Endothelial cell of umbilical vein (primary cell): Measurements from ENCODE around the gene UTS2R. TPM values are rescaled to one million over a fixed set of nuclear protein-coding genes. Genes with fewer than 3 reads are reported as not detected.

Source experiments
- BruUV-seq: library from RNA; stranded (reverse); fragments of 400-500 nt; replicated peaks from 2 replicates; lab custom pipeline; 2021; lab: Mats Ljungman, UMichigan
- CTCF ChIA-PET: fragments of 300-600, 350-600 bp; sonication (Branson Sonifier 250); formaldehyde crosslinking; loops from one replicate; lab custom pipeline; 2021; ENCODE audit warnings: antibody characterized with exemption, inconsistent platforms; lab: Charles Lee
- POLR2A ChIA-PET: fragments of 300-600, 350-600 bp; sonication (Branson Sonifier 250); formaldehyde crosslinking; loops from one replicate; lab custom pipeline; 2021; ENCODE audit warnings: antibody characterized with exemption, inconsistent platforms; lab: Charles Lee
- DNase-seq: peaks from one replicate; pipeline ENCODE4 v3.0.0-alpha.2; 2011; ENCODE audit warnings: low read depth, low spot score
- FAIRE-seq: peaks from 2 replicates; lab custom pipeline; 2011; peaks lifted over from hg19 to GRCh38; lab: Jason Lieb, UNC
- H2AFZ ChIP-seq: 2 replicates; pipeline ENCODE4 v1.6.0; 2012; ENCODE audit warnings: low read depth, low read length, control low read depth, inconsistent platforms
- H3K27ac ChIP-seq: 2 replicates; pipeline ENCODE4 v1.5.1; 2011; ENCODE audit warnings: low read depth, mild to moderate bottlenecking, control low read depth, low read length, moderate library complexity; ENCODE audit not compliant: insufficient read depth
- H3K27me3 ChIP-seq, 2 experiments: 2 replicates each; pipeline versions ENCODE4 v1.6.0 to v1.6.1; 2011; ENCODE audit warnings: low read length in 2 of 2, mixed read lengths in 1 of 2; ENCODE audit not compliant: control insufficient read depth in 2 of 2, insufficient read depth in 2 of 2
- H3K36me3 ChIP-seq, 2 experiments: 2 replicates in 1 of 2; 3 replicates in 1 of 2; pipeline ENCODE4 v1.5.1; 2011; ENCODE audit warnings: low read length in 2 of 2, mild to moderate bottlenecking in 1 of 2, moderate library complexity in 1 of 2; ENCODE audit not compliant: control insufficient read depth in 2 of 2, insufficient read depth in 2 of 2; ENCODE audit errors: extremely low read depth in 1 of 2
- H3K4me1 ChIP-seq: 3 replicates; pipeline ENCODE4 v1.5.1; 2011; ENCODE audit warnings: mild to moderate bottlenecking, low read length; ENCODE audit not compliant: control insufficient read depth, insufficient read depth; ENCODE audit errors: extremely low read depth
- H3K4me2 ChIP-seq: 2 replicates; pipeline ENCODE4 v1.6.1; 2011; ENCODE audit warnings: low read length, control low read depth, mixed read lengths; ENCODE audit not compliant: insufficient read depth
- H3K4me3 ChIP-seq, 3 experiments: fragments of 200-600 bp in 1 of 3; sonication (generic), shearing (Covaris generic) in 1 of 3; replicated peaks in 1 of 3; 2 replicates each; pipeline ENCODE4 v1.5.1; 2011 to 2016; ENCODE audit warnings: control low read depth in 3 of 3, low read length in 3 of 3, mild to moderate bottlenecking in 2 of 3, inconsistent platforms in 1 of 3, low read depth in 1 of 3, moderate library complexity in 1 of 3; ENCODE audit not compliant: insufficient read depth in 1 of 3
- H3K79me2 ChIP-seq: 2 replicates; pipeline ENCODE4 v1.6.0; 2012; ENCODE audit warnings: low read length, inconsistent platforms; ENCODE audit not compliant: control insufficient read depth, insufficient read depth
- H3K9ac ChIP-seq: replicated peaks from 2 replicates; pipeline ENCODE3; 2011; ENCODE audit warnings: low read length, control low read depth; ENCODE audit not compliant: insufficient read depth; ENCODE audit errors: extremely low read depth
- H3K9me1 ChIP-seq: replicated peaks from 3 replicates; pipeline ENCODE4 v1.6.0; 2011; ENCODE audit warnings: mild to moderate bottlenecking, low read length; ENCODE audit not compliant: control insufficient read depth, insufficient read depth; ENCODE audit errors: extremely low read depth
- H3K9me3 ChIP-seq: replicated peaks from 2 replicates; pipeline ENCODE4 v1.5.1; 2012; ENCODE audit warnings: low read length, inconsistent platforms; ENCODE audit not compliant: control insufficient read depth, insufficient read depth
- H4K20me1 ChIP-seq: replicated peaks from 2 replicates; pipeline ENCODE3; 2011; ENCODE audit warnings: mild to moderate bottlenecking, low read length; ENCODE audit not compliant: control insufficient read depth, insufficient read depth; ENCODE audit errors: extremely low read depth
- CTCF ChIP-seq, 2 donors: IDR thresholded peaks; 1 replicate in 1 of 2; 2 replicates in 1 of 2; pipeline ENCODE4 v1.5.1; 2011; ENCODE audit warnings: low read length in 2 of 2, mild to moderate bottlenecking in 2 of 2, moderate library complexity in 2 of 2, control low read depth in 1 of 2, inconsistent platforms in 1 of 2, low read depth in 1 of 2; ENCODE audit not compliant: insufficient read depth in 1 of 2; ENCODE audit errors: extremely low read depth in 1 of 2
- EZH2 ChIP-seq: IDR thresholded peaks from 2 replicates; pipeline ENCODE4 v1.6.1; 2012; ENCODE audit warnings: borderline replicate concordance, low read depth, mild to moderate bottlenecking, moderate library complexity, low read length, inconsistent platforms; ENCODE audit not compliant: severe bottlenecking
- FOS ChIP-seq: IDR thresholded peaks from 2 replicates; pipeline ENCODE4 v1.6.1; 2011; ENCODE audit warnings: mild to moderate bottlenecking, low read length, moderate library complexity, borderline replicate concordance; ENCODE audit not compliant: insufficient read depth
- GATA2 ChIP-seq: IDR thresholded peaks from 2 replicates; pipeline ENCODE4 v1.7.0; 2011; ENCODE audit warnings: low read depth, mild to moderate bottlenecking, moderate library complexity, mixed read lengths, low read length; ENCODE audit not compliant: insufficient read length, insufficient read depth
- JUN ChIP-seq: IDR thresholded peaks from 2 replicates; pipeline ENCODE4 v1.6.1; 2011; ENCODE audit warnings: borderline replicate concordance, low read depth; ENCODE audit not compliant: insufficient read length, insufficient read depth
- MAX ChIP-seq: IDR thresholded peaks from 2 replicates; pipeline ENCODE4 v1.6.1; 2011; ENCODE audit not compliant: insufficient read depth, insufficient read length
- MYC ChIP-seq: IDR thresholded peaks from one replicate; pipeline ENCODE4 v1.6.1; 2011; ENCODE audit warnings: mild to moderate bottlenecking, low read depth, low read length
- POLR2A ChIP-seq: IDR thresholded peaks from 2 replicates; pipeline ENCODE4 v1.6.1; 2012; ENCODE audit warnings: low read depth, mild to moderate bottlenecking, control low read depth, low read length
- POLR2AphosphoS5 ChIP-seq: IDR thresholded peaks from 2 replicates; pipeline ENCODE4 v1.6.1; 2012; ENCODE audit warnings: low read depth, mild to moderate bottlenecking, control low read depth, low read length, moderate library complexity; ENCODE audit not compliant: insufficient read depth
- dilution Hi-C: fragments of 300-500 bp; cut with MboI; formaldehyde crosslinking; loops from one replicate; pipeline ENCODE4 v1.15.0; 2019; ENCODE audit warnings: low sequenced_read_pairs; ENCODE audit not compliant: extremely low pct_ligation_motif_present
- intact Hi-C: fragments of 100-400 bp; cut with micrococcal nuclease; formaldehyde crosslinking; loops from one replicate; pipeline ENCODE4 v1.10.0; 2022
- polyA plus RNA-seq, 4 experiments: library from polyadenylated mRNA; depleted of rRNA in 3 of 4; stranded (reverse) in 3 of 4; unstranded in 1 of 4; fragments of >200 nt; gene quantifications; 2 replicates each; pipeline versions ENCODE4 v1.2.1 to v1.2.3, GENCODE V29; 2011 to 2012; ENCODE audit warnings: missing spikeins in 1 of 4
- total RNA-seq: library from RNA; stranded (reverse); gene quantifications from 2 replicates; pipeline ENCODE4 v1.2.3, GENCODE V29; 2021

Gene UTS2R
- total and polyA plus RNA-seq, 2 donors (not counting 3 experiments of a cell fraction or from before 2014, with no cell fraction given) = not detected

GRCh38 chr17:82403662-82404660 is 32.4 kb downstream of the UTS2R start:
- Histone ChIP-seq H3K79me2 (no peaks in the 10 kb centered on the region), H3K9me3 (no peaks in the 10 kb centered on the region), H4K20me1 (no peaks in the 10 kb centered on the region), H3K4me3 (no peak overlapping the region), H2AFZ (no peak overlapping the region), H3K4me2 (no peak overlapping the region), H3K36me3 (no peaks in the 10 kb centered on the region), H3K9ac (no peak overlapping the region), H3K27ac (no peak overlapping the region), H3K4me1 (no peaks in the 10 kb centered on the region), H3K9me1 (no peaks in the 10 kb centered on the region), H3K27me3 (no peaks in the 10 kb centered on the region)
- intact Hi-C loops = no loop called here
- ChIA-PET CTCF (interaction anchor here (0.7 kb wide), 1 partner anchor 365 kb away, joined by 3 read pairs; no protein-coding TSS in a partner anchor), POLR2A (no interaction called here)
- DNase-seq = no peak
- FAIRE-seq = no peak
- no peak for TF ChIP-seq GATA2
- TF ChIP-seq CTCF (IDR thresholded peaks at IDR 0.05; ENCODE audit: extremely low read depth in 1 of 2, insufficient read depth in 1 of 2, low read depth in 1 of 2, low read length in 2 of 2) = no peak
- no peak for TF ChIP-seq POLR2A
- no peak for TF ChIP-seq JUN
- no peak for TF ChIP-seq POLR2AphosphoS5
- TF ChIP-seq EZH2 = no peak
- TF ChIP-seq FOS = no peak
- no peak for TF ChIP-seq MYC
- no peak for TF ChIP-seq MAX
- BruUV-seq = no TSS peak
- dilution Hi-C loops = no loop called here
